Fibroblast of lung (primary cell): ENCODE measurements around the gene EMC8.

ENCODE experiments used
- CTCF ChIP-seq, 2 donors: IDR thresholded peaks in 1 of 2; conservative IDR thresholded peaks in 1 of 2; 1 replicate in 1 of 2; 2 replicates in 1 of 2; pipeline ENCODE4 v1.5.1; 2011 to 2012; ENCODE audit warnings: low read length in 2 of 2, control low read depth in 1 of 2, inconsistent platforms in 1 of 2, low read depth in 1 of 2, mild to moderate bottlenecking in 1 of 2
- EZH2 ChIP-seq: IDR thresholded peaks from 2 replicates; pipeline ENCODE4 v1.5.1; 2012; ENCODE audit warnings: low read length, control low read depth, mild to moderate bottlenecking; ENCODE audit errors: missing control alignments

- TF ChIP-seq CTCF (conservative IDR thresholded peaks at IDR 0.05 in 1 of 2, IDR thresholded peaks at IDR 0.05 in 1 of 2; ENCODE audit: low read depth in 1 of 2, low read length in 2 of 2) (no peak), EZH2 (no peak)
Measured at GRCh38 chr16:85729452-85730185, 69.7 kb downstream of the EMC8 start.
